Hair follicle dermal papilla cell (primary cell): ENCODE results near the gene GPA33. TPM values are rescaled to one million over a fixed set of nuclear protein-coding genes. Genes with fewer than 3 reads are reported as not detected.

ENCODE experiments used
- small RNA-seq: library from RNA; depleted of rRNA; stranded (forward); fragments of <200 nt; gene quantifications from one replicate; pipeline ENCODE3, GENCODE V24; 2012
- total RNA-seq: library from RNA; depleted of rRNA; stranded (reverse); fragments of >200 nt; gene quantifications from 2 replicates; pipeline ENCODE4 v1.2.3, GENCODE V29; 2012

GPA33 gene
- not detected in 2 replicates for total RNA-seq

GRCh38 chr1:167090314-167090942 lies at the start of gene GPA33:
Gene GPA33, minus strand, starts transcription at chr1:167090377. Its CDS starts 90 bp downstream, at chr1:167090287.

GRCh38 chr1:167093846-167094516 lies 3.8 kb upstream of the GPA33 start, which contains the start of gene STYXL2:
Gene STYXL2, plus strand, starts transcription at chr1:167094075. Its CDS starts 775 bp downstream, at chr1:167094850.

Small RNA genes within 50 kb of the gene (small RNA-seq; reads per million reads assigned to genes)
- 4.7 reads per million, percentile 77 among the genes with 10 or more reads in this experiment for gene RNA5SP65

Other genes with a start within 250 kb of the GPA33 start
- 11.4 and 12.7 TPM in 2 replicates for gene TADA1, start 214.1 kb downstream of the GPA33 start, total RNA-seq
- not detected in 2 replicates for gene ILDR2, start 114.8 kb downstream of the GPA33 start, total RNA-seq
- not detected in 2 replicates for gene MAEL, start 101.1 kb downstream of the GPA33 start, total RNA-seq
- 0.32 and 0.36 TPM in 2 replicates for gene STYXL2, start 3.7 kb upstream of the GPA33 start, total RNA-seq
- gene POU2F1, start 130.5 kb upstream of the GPA33 start, total RNA-seq = 7.3 and 18.3 TPM in 2 replicates